Right forelimb (tissue), 1 donor: ENCODE results near the gene DRICH1.
"Not testable (repeated sequence)": the region's sequence is repeated elsewhere in the genome, so short reads cannot be mapped to it uniquely, and the experiment has no call there.

Experiments used
- DNase-seq: peaks from one replicate; pipeline ENCODE4 v3.0.0-alpha.2; 2018

The DRICH1 gene

DNA sequence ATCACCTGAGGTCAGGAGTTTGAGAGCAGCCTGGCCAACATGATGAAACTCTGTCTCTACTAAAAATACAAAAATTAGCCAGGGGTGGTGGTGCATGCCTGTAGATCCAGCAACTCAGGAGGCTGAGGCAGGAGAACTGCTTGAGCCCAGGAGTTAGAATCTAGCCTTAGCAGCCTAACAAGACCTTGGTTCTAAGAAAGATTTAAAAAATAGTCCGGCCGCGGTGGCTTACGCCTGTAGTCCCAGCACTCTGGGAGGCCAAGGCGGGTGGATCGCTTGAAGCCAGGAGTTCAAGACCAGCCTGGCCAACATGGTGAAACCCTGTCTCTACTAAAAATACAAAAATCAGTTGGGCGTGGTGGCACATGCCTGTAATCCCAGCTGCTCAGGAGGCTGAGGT is 14.4 kb upstream of the DRICH1 start:
- DNase-seq = not testable (repeated sequence)

GRCh38 chr22:23640206-23640605 is 8.1 kb upstream of the DRICH1 start:
- DNase-seq = not testable (repeated sequence)

GRCh38 chr22:23639661-23640060 is 7.5 kb upstream of the DRICH1 start:
- no peak for DNase-seq

GRCh38 chr22:23638611-23639010 is 6.5 kb upstream of the DRICH1 start:
- DNase-seq = no peak

DNA sequence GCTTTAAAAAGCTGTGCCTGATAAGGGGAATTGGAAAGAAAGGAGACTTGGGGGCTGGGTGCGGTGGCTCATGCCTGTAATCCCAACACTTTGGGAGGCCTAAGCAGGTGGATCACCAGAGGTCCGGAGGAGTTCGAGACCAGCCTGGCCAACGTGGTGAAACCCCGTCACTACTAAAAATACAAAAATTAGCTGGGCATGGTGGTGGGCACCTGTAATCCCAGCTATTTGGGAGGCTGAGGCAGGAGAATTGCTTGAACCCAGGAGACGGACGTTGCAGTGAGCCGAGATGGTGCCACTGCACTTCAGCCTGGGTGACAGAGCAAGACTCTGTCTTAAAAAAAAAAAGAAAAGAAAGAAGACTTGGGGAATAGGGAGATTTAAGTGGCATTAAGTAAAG is 3.2 kb upstream of the DRICH1 start:
- DNase-seq = not testable (repeated sequence)

DNA sequence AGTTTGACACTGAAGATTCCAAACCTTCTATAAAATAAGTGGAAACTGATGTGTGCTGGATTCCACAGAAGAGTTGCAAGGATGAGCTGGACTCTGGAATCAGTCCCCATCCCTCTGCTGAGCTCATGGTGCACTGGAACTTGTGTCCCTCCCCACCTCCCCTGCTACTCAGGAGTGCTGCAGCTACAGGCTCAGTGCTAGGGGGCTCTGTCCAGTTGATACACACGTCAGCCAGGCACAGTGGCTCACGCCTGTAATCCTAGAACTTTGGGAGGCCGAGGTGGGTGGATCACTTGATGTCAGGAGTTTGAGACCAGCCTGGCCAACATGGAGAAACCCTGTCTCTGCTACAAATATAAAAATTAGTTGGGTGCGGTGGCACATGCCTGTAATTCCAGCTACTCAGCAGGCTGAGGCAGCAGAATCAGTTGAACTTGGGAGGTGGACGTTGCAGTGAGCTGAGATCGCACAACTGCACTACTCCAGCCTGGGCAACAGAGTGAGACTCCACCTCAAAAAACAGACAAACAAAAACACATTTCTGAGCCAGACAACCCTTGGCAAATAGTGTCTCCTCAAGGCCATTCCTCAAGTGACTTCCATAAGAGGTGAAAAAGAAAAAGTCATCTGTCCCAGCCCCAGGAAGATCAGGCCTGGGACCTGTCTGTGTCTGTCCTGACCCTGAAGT is 3.9 kb downstream of the DRICH1 start:
- DNase-seq = not testable (repeated sequence)

DNA sequence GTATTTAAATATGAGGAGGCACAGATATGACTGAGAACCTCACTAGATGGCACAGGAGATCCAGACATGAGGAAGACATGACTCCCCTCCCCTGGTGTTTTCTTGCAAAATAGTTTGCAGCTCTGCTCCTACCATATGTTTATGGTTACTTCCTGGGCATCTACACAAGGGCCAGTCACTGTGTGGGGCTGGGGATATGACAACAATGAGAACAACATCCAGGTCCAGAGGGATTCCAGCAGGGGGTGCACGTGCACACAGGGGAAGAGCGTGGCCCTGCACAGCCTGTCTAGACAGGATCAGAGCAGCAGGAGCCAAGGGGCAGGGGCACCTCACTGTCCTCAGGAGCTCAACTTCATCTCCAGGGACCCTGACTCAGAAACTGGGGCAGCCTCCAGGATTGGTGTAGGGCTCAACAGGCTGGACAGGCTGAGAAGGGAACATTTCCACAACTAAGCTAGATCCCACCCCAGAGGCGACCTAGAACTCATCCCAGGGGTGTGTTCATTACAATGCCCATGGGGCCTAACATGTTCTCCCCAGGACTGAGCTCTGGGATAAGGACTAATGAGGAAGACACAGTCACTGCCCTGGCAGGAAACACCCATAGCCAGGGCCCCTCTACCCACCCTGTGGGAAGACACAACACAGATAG is 4.6 kb downstream of the DRICH1 start:
- DNase-seq = not testable (repeated sequence)

- DNase-seq = no peak
Observed at GRCh38 chr22:23626286-23626975, 5.7 kb downstream of the DRICH1 start.

GRCh38 chr22:23622634-23623033 is 9.5 kb downstream of the DRICH1 start:
- DNase-seq = no peak

- not testable (repeated sequence) for DNase-seq
Observed at GRCh38 chr22:23621916-23622315, 10.2 kb downstream of the DRICH1 start.

- DNase-seq = no peak
Observed at GRCh38 chr22:23621082-23621780, 10.9 kb downstream of the DRICH1 start.

- DNase-seq = no peak
Observed at GRCh38 chr22:23613193-23613972, 18.7 kb downstream of the DRICH1 start.

GRCh38 chr22:23609983-23610781 is 21.9 kb downstream of the DRICH1 start:
- DNase-seq = no peak

DNA sequence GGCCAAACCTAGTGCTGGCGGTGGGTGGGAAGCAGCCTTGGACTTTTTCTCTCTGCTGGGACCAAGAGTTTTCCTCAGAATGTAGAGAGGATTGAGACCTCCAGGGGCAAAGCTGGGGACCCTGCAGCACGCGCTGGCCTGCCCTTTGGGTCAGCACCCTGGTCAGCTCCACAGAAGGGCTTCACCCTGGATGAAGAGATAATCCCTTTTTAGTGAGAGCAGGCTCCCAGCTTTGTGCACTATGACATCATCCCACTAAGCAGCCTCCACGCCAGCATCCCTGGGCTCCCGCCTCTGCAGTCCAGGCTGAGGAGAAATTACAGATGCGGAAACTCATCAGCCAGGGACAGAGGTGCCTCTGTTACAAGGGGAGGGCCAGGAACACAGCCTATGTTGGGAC is 23.5 kb downstream of the DRICH1 start:
- DNase-seq = no peak

GRCh38 chr22:23606204-23607131 is 25.7 kb downstream of the DRICH1 start:
- DNase-seq = no peak

DNA sequence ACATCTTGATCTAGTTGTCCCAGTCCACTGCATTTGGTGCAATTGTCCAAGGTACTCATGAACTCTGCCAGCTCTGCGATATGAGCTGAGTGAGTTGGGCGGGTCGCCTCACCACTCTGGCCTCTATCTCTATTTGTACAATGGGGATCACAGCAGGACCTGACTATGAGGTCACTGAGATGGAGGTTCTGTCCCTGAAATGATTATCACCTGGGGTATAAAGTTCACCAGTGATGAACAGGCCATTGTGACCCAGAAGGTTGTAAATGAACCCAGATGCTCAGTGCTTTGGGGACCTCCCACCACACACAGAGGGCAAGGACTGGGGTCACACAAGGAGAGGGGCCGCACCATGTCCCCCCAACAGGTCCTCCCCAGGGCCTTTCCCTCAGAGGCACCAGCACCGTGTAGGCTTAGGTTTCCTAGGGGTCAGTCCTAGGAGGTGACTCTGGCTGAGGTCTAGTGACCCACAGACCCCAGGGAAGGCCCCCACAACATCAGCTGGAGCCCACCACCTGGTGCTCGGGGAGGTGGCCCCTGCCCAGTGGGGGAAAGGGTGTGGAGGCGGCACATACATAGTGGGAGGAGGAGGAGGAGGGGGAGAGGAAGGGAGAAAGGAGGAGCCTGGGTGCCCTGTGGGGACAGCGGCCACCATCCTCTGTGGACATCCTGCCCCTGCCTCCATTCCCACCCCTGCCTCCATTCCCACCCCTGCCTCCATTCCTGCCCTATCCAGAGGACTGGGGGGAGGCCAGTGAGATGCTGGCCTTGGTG is 27.0 kb downstream of the DRICH1 start:
- no peak for DNase-seq

GRCh38 chr22:23603266-23603665 is 28.9 kb downstream of the DRICH1 start:
- no peak for DNase-seq

DNA sequence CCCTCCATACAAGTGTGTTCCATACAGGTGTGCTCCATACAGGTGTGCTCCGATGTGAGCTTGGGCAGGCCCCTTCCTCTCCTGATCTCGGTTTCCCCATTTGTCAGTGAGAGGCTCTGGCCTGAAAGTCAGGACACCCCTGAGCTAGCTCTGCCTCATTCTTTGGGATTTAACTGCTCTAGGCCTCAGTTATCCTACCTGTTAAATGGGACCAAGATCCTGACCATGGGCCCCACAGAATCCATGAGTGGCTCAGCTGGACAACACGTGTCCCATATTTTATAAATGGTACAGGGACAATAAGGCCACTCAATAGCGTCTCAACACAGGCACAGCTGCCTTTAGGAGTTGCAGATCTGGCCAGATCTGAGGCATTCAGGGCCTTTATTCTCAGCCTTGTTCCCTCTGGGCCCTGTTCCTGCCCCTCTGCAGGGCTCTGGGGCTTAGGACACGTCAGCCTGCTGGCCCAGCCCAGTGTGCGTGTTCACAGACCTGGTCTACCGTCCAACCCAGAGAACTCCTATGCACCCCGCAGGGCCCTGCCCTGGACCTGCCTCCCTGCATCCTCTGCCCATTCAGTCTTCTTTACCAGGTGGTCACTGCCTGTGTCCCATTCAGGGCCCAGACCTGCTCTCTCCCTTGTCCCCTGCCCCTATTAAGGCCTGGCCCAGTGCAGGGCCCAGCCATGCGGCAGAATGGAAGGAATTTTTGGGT is 33.2 kb downstream of the DRICH1 start:
- no peak for DNase-seq
